Activated B cell treated with CpG ODN at 0.5 μM for 24 hours (primary cell): ENCODE results near the gene TCTN2. TPM values are rescaled to one million over a fixed set of nuclear protein-coding genes. Genes with fewer than 3 reads are reported as not detected.

Source experiments
- ATAC-seq: fragments of 200-7000 bp; cut with Tn5 transposase; one replicate; pipeline ENCODE4 v1.10.0; 2021; ENCODE audit warnings: low read depth, mild to moderate bottlenecking, moderate library complexity
- CTCF ChIA-PET: fragments of 350-600 bp; sonication (Branson Sonifier 250); formaldehyde crosslinking; loops from one replicate; lab custom pipeline; 2021; ENCODE audit warnings: antibody characterized with exemption; lab: Charles Lee
- POLR2A ChIA-PET: fragments of 350-600 bp; sonication (Branson Sonifier 250); formaldehyde crosslinking; loops from one replicate; lab custom pipeline; 2021; ENCODE audit warnings: antibody characterized with exemption; lab: Charles Lee
- DNase-seq: peaks from one replicate; pipeline ENCODE4 v3.0.0; 2022
- H3K27ac Mint-ChIP-seq: one replicate; pipeline ENCODE4 v1.8.0; 2020; ENCODE audit warnings: mixed read lengths
- H3K27me3 Mint-ChIP-seq: one replicate; pipeline ENCODE4 v1.8.0; 2021; ENCODE audit warnings: mixed read lengths
- H3K36me3 Mint-ChIP-seq: one replicate; pipeline ENCODE4 v1.8.0; 2021; ENCODE audit warnings: low read depth, mixed read lengths
- H3K4me1 Mint-ChIP-seq: one replicate; pipeline ENCODE4 v1.8.0; 2021; ENCODE audit warnings: mixed read lengths
- H3K4me3 Mint-ChIP-seq: one replicate; pipeline ENCODE4 v1.8.0; 2020; ENCODE audit warnings: mild to moderate bottlenecking, mixed read lengths
- H3K9me3 Mint-ChIP-seq: one replicate; pipeline ENCODE4 v1.8.0; 2020; ENCODE audit warnings: mixed read lengths
- intact Hi-C: fragments of 100-400 bp; cut with micrococcal nuclease; formaldehyde crosslinking; loops from one replicate; pipeline ENCODE4 v1.15.1; 2024
- total RNA-seq: library from RNA; stranded (reverse); gene quantifications from 2 replicates; pipeline ENCODE4 v1.2.3, GENCODE V29; 2022
- TF ChIP-seq, protein P1 (sequence below): fragments of 200-600 bp; IDR thresholded peaks from one replicate; pipeline ENCODE4 v1.8.0; 2022; ENCODE audit warnings: antibody characterized with exemption, mild to moderate bottlenecking

The TCTN2 gene
- total RNA-seq, 1 donor from 2014 or later: 10.3 TPM

DNA sequence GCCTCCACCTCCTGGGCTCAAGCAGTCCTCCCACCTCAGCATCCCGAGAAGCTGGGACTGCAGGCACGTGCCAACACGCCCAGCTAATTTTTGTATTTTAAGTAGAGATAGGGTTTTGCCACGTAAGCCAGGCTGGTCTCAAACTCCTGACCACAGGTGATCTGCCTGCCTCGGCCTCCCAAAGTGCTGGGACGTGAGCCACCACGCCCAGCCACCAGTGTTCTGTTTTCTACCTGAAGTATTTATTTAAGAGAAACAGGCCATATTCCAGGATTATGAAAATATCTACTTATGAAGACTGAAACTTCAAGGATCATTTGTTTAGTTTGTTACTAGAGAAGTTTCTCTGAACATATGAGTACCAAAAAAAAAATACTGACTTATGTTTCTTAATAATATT is 27.0 kb upstream of the TCTN2 start:
- Mint-ChIP-seq H3K4me3 (no peak overlapping the region), H3K9me3 (no peaks in the 10 kb centered on the region), H3K27ac (no peak overlapping the region), H3K36me3 (peaks cover 50% of the 10 kb centered on the region), H3K27me3 (no peaks in the 10 kb centered on the region), H3K4me1 (no peaks in the 10 kb centered on the region)
- POLR2A ChIA-PET: no interaction called here
- intact Hi-C loops: no loop called here
- TF ChIP-seq, protein P1, sequence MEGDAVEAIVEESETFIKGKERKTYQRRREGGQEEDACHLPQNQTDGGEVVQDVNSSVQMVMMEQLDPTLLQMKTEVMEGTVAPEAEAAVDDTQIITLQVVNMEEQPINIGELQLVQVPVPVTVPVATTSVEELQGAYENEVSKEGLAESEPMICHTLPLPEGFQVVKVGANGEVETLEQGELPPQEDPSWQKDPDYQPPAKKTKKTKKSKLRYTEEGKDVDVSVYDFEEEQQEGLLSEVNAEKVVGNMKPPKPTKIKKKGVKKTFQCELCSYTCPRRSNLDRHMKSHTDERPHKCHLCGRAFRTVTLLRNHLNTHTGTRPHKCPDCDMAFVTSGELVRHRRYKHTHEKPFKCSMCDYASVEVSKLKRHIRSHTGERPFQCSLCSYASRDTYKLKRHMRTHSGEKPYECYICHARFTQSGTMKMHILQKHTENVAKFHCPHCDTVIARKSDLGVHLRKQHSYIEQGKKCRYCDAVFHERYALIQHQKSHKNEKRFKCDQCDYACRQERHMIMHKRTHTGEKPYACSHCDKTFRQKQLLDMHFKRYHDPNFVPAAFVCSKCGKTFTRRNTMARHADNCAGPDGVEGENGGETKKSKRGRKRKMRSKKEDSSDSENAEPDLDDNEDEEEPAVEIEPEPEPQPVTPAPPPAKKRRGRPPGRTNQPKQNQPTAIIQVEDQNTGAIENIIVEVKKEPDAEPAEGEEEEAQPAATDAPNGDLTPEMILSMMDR: no peak
- CTCF ChIA-PET: no interaction called here
- ATAC-seq: no peak
- DNase-seq: no peak

DNA sequence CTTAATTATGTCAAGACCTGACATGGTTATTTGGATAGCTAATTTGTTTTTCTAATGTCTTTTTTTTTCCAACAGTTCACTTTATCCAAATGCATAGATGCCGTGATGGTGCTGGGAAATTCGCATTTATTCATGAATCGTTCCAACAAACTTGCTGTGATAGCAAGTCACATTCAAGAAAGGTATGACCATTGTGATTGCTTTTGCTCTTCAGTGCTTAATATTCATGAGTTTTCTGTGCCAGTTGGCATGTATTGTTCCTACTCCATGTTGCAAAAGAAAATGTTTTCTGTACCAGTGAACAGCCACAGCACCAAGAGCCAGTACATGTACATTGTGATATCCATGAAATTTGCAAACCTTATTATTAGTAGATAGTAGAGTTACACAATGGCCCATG is 25.5 kb upstream of the TCTN2 start:
- ChIA-PET POLR2A (no interaction called here), CTCF (no interaction called here)
- TF ChIP-seq, protein P1: no peak
- Mint-ChIP-seq H3K4me1 (no peaks in the 10 kb centered on the region), H3K27me3 (no peaks in the 10 kb centered on the region), H3K4me3 (no peak overlapping the region), H3K27ac (no peak overlapping the region), H3K9me3 (no peaks in the 10 kb centered on the region), H3K36me3 (peaks cover 53% of the 10 kb centered on the region)
- intact Hi-C loops: no loop called here
- DNase-seq (no peak), ATAC-seq (no peak)

DNA sequence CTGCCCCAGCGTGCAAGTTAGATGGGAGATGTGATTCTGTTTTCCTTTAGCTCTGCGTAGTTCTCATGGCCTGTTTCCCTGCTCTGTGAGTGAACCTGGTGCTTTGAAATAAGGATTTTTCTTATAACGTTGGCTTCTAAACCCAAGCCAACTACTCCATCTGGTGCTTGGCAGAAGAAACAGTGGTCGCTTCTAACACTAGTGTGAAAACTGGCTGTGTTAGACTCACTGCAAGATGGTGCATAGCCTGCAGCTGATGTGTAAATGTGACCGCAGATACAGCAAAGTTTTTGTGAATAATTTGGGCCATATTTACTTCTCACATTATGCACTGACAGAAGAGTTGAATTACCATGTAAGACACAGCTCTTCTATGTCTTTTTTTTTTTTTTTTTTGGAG is 25.0 kb upstream of the TCTN2 start:
- Mint-ChIP-seq H3K4me1 (no peaks in the 10 kb centered on the region), H3K9me3 (no peaks in the 10 kb centered on the region), H3K27me3 (no peaks in the 10 kb centered on the region), H3K36me3 (peaks cover 54% of the 10 kb centered on the region), H3K4me3 (no peak overlapping the region), H3K27ac (no peak overlapping the region)
- ChIA-PET CTCF (no interaction called here), POLR2A (interaction anchor here (0.7 kb wide), 1 partner anchor 9 kb away, joined by 4 read pairs; no protein-coding TSS in a partner anchor)
- DNase-seq: no peak
- ATAC-seq: no peak
- TF ChIP-seq, protein P1: no peak
- intact Hi-C loops: no loop called here

DNA sequence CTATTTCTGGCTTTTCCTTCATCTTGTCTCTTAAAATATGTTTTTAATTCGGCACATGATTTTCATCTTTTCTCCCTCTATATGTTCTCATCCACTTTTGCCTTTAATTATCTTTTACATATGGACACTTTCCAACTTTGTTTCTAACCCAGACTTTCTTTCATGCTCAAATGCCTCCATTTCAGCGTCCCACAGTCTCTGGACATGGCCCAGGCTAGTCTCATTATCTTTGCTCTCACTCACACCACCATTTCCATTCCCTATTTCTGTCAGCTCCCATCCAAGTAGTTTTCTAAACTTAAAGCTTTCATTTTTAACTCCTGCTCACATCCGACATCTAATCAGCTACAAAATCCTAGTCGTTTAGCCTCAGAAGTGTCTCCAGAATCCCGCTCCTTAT is 22.5 kb upstream of the TCTN2 start:
- POLR2A ChIA-PET: no interaction called here
- Mint-ChIP-seq H3K27me3 (no peaks in the 10 kb centered on the region), H3K4me1 (no peaks in the 10 kb centered on the region), H3K36me3 (peaks cover 59% of the 10 kb centered on the region), H3K27ac (no peak overlapping the region), H3K9me3 (no peaks in the 10 kb centered on the region), H3K4me3 (no peak overlapping the region)
- TF ChIP-seq, protein P1: no peak
- CTCF ChIA-PET: no interaction called here
- ATAC-seq: no peak
- intact Hi-C loops: no loop called here
- DNase-seq: no peak

DNA sequence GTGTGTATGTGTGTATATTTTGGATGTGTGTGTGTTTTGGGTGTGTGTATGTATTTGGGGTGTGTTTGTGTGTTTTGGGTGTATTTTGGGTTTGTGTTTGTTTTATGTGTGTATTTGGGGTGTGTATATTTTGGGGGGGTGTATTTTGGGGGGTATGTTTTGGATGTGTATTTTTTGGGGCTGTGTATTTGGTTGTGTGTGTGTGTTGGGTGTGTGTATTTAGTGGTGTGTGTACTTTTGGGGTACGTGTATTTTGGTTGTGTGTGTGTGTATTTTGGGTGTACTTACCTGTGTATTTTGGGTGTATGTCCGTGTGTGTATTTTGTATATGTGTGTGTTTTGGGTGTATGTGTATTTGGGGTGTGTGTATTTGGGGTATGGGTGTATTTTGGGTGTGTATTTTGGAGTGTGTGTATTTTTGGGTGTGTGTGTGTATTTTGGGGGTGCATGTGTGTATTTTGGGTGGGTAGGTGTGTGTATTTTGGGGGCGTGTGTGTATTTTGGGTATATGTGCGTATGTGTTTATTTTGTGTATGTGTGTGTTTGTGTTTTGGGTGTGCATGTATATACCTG is 16.7 kb upstream of the TCTN2 start:
- POLR2A ChIA-PET: no interaction called here

More for the DNA sequence above, 16.7 kb upstream of the TCTN2 start:
- no peaks in the 10 kb centered on the region for H3K9me3 Mint-ChIP-seq
- no peak overlapping the region for H3K27ac Mint-ChIP-seq
- intact Hi-C loops: no loop called here
- H3K27me3 Mint-ChIP-seq: no peaks in the 10 kb centered on the region
- ATAC-seq: no peak
- peaks cover 22% of the 10 kb centered on the region for H3K4me1 Mint-ChIP-seq
- H3K36me3 Mint-ChIP-seq: peaks cover 62% of the 10 kb centered on the region
- CTCF ChIA-PET: no interaction called here
- no peak overlapping the region for H3K4me3 Mint-ChIP-seq
- TF ChIP-seq, protein P1: no peak
- DNase-seq: no peak
